BLaER1 (cell line): ENCODE data around the gene TSC2.

Experiments used
- H3K27ac ChIP-seq: shearing (Covaris generic); formaldehyde crosslinking; 2 replicates; pipeline ENCODE4 v1.8.1; 2022
- H3K27me3 ChIP-seq: shearing (Covaris generic); formaldehyde crosslinking; 2 replicates; pipeline ENCODE4 v1.8.1; 2022
- H3K36me3 ChIP-seq: shearing (Covaris generic); formaldehyde crosslinking; 2 replicates; pipeline ENCODE4 v1.8.1; 2022
- H3K4me1 ChIP-seq: shearing (Covaris generic); formaldehyde crosslinking; 2 replicates; pipeline ENCODE4 v1.8.1; 2022
- H3K4me2 ChIP-seq: shearing (Covaris generic); formaldehyde crosslinking; 2 replicates; pipeline ENCODE4 v1.8.1; 2022
- H3K4me3 ChIP-seq: shearing (Covaris generic); formaldehyde crosslinking; 2 replicates; pipeline ENCODE4 v1.8.1; 2022
- H3K9ac ChIP-seq: shearing (Covaris generic); formaldehyde crosslinking; 2 replicates; pipeline ENCODE4 v1.8.1; 2022
- H3K9me3 ChIP-seq: shearing (Covaris generic); formaldehyde crosslinking; 2 replicates; pipeline ENCODE4 v1.8.1; 2022
- H4K20me1 ChIP-seq: shearing (Covaris generic); formaldehyde crosslinking; 2 replicates; pipeline ENCODE4 v1.8.1; 2022
- Cebpa-rat ChIP-seq: shearing (Covaris generic); IDR thresholded peaks from 2 replicates; pipeline ENCODE4 v1.8.1; 2022

Gene TSC2

GRCh38 chr16:2076072-2076865 lies 28.5 kb downstream of the TSC2 start:
- no peak overlapping the region for H3K9ac ChIP-seq
- H3K4me2 ChIP-seq: no peak overlapping the region
- no peaks in the 10 kb centered on the region for H3K9me3 ChIP-seq
- peaks cover 90% of the 10 kb centered on the region for H3K36me3 ChIP-seq
- H3K4me3 ChIP-seq: no peak overlapping the region
- H3K27ac ChIP-seq: no peak overlapping the region
- 0 out of 2 replicates have a peak, but pooled peaks cover 5% of the 10 kb centered on the region for H4K20me1 ChIP-seq
- H3K4me1 ChIP-seq: peaks cover 38% of the 10 kb centered on the region
- no peaks in the 10 kb centered on the region for H3K27me3 ChIP-seq
- no peak for TF ChIP-seq Cebpa-rat

- Histone ChIP-seq H3K4me3 (no peak overlapping the region), H3K4me1 (peaks cover 40% of the 10 kb centered on the region), H3K9ac (no peak overlapping the region), H4K20me1 (0 out of 2 replicates have a peak, but pooled peaks cover 8% of the 10 kb centered on the region), H3K27ac (no peak overlapping the region), H3K36me3 (peaks cover 90% of the 10 kb centered on the region), H3K27me3 (no peaks in the 10 kb centered on the region), H3K9me3 (no peaks in the 10 kb centered on the region), H3K4me2 (no peak overlapping the region)
- TF ChIP-seq Cebpa-rat: no peak
These were observed 29.2 kb downstream of the TSC2 start for GRCh38 chr16:2077016-2077415.

GRCh38 chr16:2077696-2078095 lies 29.9 kb downstream of the TSC2 start:
- no peaks in the 10 kb centered on the region for H3K9me3 ChIP-seq
- no peak overlapping the region for H3K9ac ChIP-seq
- no peak overlapping the region for H3K4me3 ChIP-seq
- no peak overlapping the region for H3K27ac ChIP-seq
- H3K4me2 ChIP-seq: peak overlapping the region; percentile 50; the same call in 1 of the 2 replicates
- H3K36me3 ChIP-seq: peaks cover 88% of the 10 kb centered on the region
- H4K20me1 ChIP-seq: 0 out of 2 replicates have a peak, but pooled peaks cover 15% of the 10 kb centered on the region
- no peaks in the 10 kb centered on the region for H3K27me3 ChIP-seq
- no peak for TF ChIP-seq Cebpa-rat
- H3K4me1 ChIP-seq: peaks cover 47% of the 10 kb centered on the region

GRCh38 chr16:2078096-2078495 lies 30.3 kb downstream of the TSC2 start:
- Histone ChIP-seq H3K36me3 (peaks cover 84% of the 10 kb centered on the region), H3K4me2 (peak overlapping the region; percentile 50), H3K9me3 (no peaks in the 10 kb centered on the region), H4K20me1 (0 out of 2 replicates have a peak, but pooled peaks cover 16% of the 10 kb centered on the region), H3K27me3 (no peaks in the 10 kb centered on the region), H3K4me1 (peaks cover 51% of the 10 kb centered on the region), H3K4me3 (no peak overlapping the region), H3K27ac (no peak overlapping the region), H3K9ac (0 out of 2 replicates have a peak overlapping the region, but pooled peaks have one; percentile 43)
- TF ChIP-seq Cebpa-rat: no peak

GRCh38 chr16:2078691-2079090 lies 30.9 kb downstream of the TSC2 start:
- H3K4me1 ChIP-seq: peaks cover 57% of the 10 kb centered on the region
- no peak overlapping the region for H3K4me3 ChIP-seq
- H3K36me3 ChIP-seq: peaks cover 78% of the 10 kb centered on the region
- H3K27me3 ChIP-seq: no peaks in the 10 kb centered on the region
- 0 out of 2 replicates have a peak, but pooled peaks cover 16% of the 10 kb centered on the region for H4K20me1 ChIP-seq
- no peaks in the 10 kb centered on the region for H3K9me3 ChIP-seq
- 0 out of 2 replicates have a peak overlapping the region, but pooled peaks have one; percentile 43 for H3K9ac ChIP-seq
- no peak for TF ChIP-seq Cebpa-rat
- H3K4me2 ChIP-seq: peak overlapping the region; percentile 50
- H3K27ac ChIP-seq: no peak overlapping the region

- Histone ChIP-seq H3K27ac (no peak overlapping the region), H3K4me2 (no peak overlapping the region), H3K9me3 (no peaks in the 10 kb centered on the region), H3K4me3 (no peak overlapping the region), H3K27me3 (no peaks in the 10 kb centered on the region), H3K36me3 (peaks cover 74% of the 10 kb centered on the region), H4K20me1 (0 out of 2 replicates have a peak, but pooled peaks cover 17% of the 10 kb centered on the region), H3K4me1 (peaks cover 63% of the 10 kb centered on the region), H3K9ac (no peak overlapping the region)
- TF ChIP-seq Cebpa-rat: no peak
These were observed 31.6 kb downstream of the TSC2 start for GRCh38 chr16:2079311-2079800.

- Histone ChIP-seq H3K9ac (no peak overlapping the region), H3K27ac (no peak overlapping the region), H3K36me3 (peaks cover 74% of the 10 kb centered on the region), H3K4me3 (no peak overlapping the region), H4K20me1 (0 out of 2 replicates have a peak, but pooled peaks cover 23% of the 10 kb centered on the region), H3K9me3 (no peaks in the 10 kb centered on the region), H3K27me3 (no peaks in the 10 kb centered on the region), H3K4me1 (peaks cover 70% of the 10 kb centered on the region), H3K4me2 (no peak overlapping the region)
- no peak for TF ChIP-seq Cebpa-rat
These were observed 32.2 kb downstream of the TSC2 start for GRCh38 chr16:2079991-2080390.

GRCh38 chr16:2081201-2082084 lies 33.7 kb downstream of the TSC2 start:
- no peak overlapping the region for H3K4me3 ChIP-seq
- no peaks in the 10 kb centered on the region for H3K27me3 ChIP-seq
- H3K4me2 ChIP-seq: peak overlapping the region; percentile 98
- peak overlapping the region; percentile 44 for H3K9ac ChIP-seq
- peaks cover 25% of the 10 kb centered on the region for H4K20me1 ChIP-seq
- peak overlapping the region; percentile 84 for H3K27ac ChIP-seq
- H3K36me3 ChIP-seq: peaks cover 74% of the 10 kb centered on the region
- peaks cover 84% of the 10 kb centered on the region for H3K4me1 ChIP-seq
- no peak for TF ChIP-seq Cebpa-rat
- H3K9me3 ChIP-seq: no peaks in the 10 kb centered on the region

GRCh38 chr16:2082171-2082982 lies 34.6 kb downstream of the TSC2 start:
- Histone ChIP-seq H3K9me3 (no peaks in the 10 kb centered on the region), H3K4me3 (peak overlapping the region; percentile 48), H4K20me1 (peaks cover 35% of the 10 kb centered on the region), H3K27me3 (no peaks in the 10 kb centered on the region), H3K36me3 (peaks cover 73% of the 10 kb centered on the region), H3K27ac (peak overlapping the region; percentile 84), H3K4me2 (peak overlapping the region; percentile 98), H3K9ac (peak overlapping the region; percentile 65), H3K4me1 (peaks cover 94% of the 10 kb centered on the region)
- no peak for TF ChIP-seq Cebpa-rat
